ENCODE measurements around the gene DRC7.

The DRC7 gene

DNA sequence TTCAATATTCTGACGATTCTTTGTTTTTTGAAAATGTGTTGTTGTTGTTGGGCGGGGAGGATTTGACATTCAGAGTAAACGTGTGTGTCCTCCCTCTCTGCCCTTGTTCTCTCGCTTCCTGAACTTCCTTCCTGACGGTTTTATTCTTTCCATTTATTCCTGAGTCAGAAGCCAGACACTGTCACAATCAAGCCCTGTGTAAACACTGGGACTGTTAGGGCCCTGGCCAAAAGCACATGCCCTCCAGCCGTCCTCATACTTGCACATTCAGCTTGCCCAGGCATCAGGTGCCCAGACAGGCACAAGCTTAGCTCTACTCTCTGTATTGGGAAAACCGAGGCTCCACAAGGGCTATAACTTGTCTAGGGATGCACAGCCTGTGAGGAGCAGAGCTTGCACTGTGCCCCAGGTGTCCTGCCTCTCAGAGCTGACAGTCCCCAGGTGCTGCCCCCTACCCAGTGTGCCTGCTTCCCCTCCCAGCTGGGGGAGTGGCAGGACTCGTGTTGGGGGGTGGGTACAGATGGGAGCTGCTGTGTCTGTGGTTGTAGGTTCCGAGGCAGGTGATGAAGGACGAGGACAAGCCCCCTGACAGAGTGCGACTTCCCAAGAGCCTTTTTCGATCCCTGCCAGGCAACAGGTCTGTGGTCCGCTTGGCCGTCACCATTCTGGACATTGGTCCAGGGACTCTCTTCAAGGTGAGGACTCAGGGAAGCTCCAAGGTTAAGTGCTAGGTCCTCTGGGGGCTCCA lies 16.8 kb upstream of the DRC7 start:
- DNase-seq (ENCODE audit: extremely low spot score): no peak
- CTCF ChIA-PET: interaction anchor here (0.7 kb wide), 1 partner anchor 1077 kb away, joined by 3 read pairs; no protein-coding TSS in a partner anchor
- POLR2A ChIA-PET: no interaction called here
- TF ChIP-seq TARDBP (IDR thresholded peaks at IDR 0.05): no peak
- TF ChIP-seq ARNT (IDR thresholded peaks at IDR 0.05): no peak
- no peak for TF ChIP-seq ZNF384 (IDR thresholded peaks at IDR 0.05)
- TF ChIP-seq LEF1 (IDR thresholded peaks at IDR 0.05; ENCODE audit: borderline replicate concordance): no peak
- no peak for TF ChIP-seq FOXM1 (IDR thresholded peaks at IDR 0.05; ENCODE audit: borderline replicate concordance)
- TF ChIP-seq CTBP1 (IDR thresholded peaks at IDR 0.05; ENCODE audit: borderline replicate concordance): no peak
- TF ChIP-seq FOXA1 (IDR thresholded peaks at IDR 0.05): no peak
- no peak for TF ChIP-seq SP1 (IDR thresholded peaks at IDR 0.05)

DNA sequence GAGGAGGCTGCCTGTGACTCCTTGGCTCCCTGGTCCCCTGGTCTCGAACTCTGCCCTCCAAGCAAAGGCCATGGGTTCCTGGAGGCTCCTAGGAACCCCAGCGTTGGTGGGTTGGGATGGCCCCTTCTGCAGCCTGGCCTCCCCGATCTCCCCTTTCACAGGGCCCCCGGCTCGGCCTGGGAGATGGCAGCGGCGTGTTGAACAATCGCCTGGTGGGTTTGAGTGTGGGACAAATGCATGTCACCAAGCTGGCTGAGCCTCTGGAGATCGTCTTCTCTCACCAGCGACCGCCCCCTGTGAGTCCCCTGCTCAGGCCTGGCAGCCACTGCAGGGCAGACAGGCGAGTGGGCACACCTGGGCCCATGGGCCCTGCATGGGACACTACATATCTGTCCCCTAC lies 15.6 kb upstream of the DRC7 start:
- no peak for DNase-seq (ENCODE audit: extremely low spot score)
- POLR2A ChIA-PET: no interaction called here
- no peak for TF ChIP-seq BHLHE40 (IDR thresholded peaks at IDR 0.05; ENCODE audit: borderline replicate concordance)
- TF ChIP-seq FOXM1 (IDR thresholded peaks at IDR 0.05; ENCODE audit: borderline replicate concordance): no peak
- TF ChIP-seq LEF1 (IDR thresholded peaks at IDR 0.05; ENCODE audit: borderline replicate concordance): no peak
- no peak for TF ChIP-seq L3MBTL2 (conservative IDR thresholded peaks at IDR 0.05)
- TF ChIP-seq, protein P1, sequence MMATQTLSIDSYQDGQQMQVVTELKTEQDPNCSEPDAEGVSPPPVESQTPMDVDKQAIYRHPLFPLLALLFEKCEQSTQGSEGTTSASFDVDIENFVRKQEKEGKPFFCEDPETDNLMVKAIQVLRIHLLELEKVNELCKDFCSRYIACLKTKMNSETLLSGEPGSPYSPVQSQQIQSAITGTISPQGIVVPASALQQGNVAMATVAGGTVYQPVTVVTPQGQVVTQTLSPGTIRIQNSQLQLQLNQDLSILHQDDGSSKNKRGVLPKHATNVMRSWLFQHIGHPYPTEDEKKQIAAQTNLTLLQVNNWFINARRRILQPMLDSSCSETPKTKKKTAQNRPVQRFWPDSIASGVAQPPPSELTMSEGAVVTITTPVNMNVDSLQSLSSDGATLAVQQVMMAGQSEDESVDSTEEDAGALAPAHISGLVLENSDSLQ (IDR thresholded peaks at IDR 0.05): no peak
- TF ChIP-seq ARNT (IDR thresholded peaks at IDR 0.05): no peak
- no peak for TF ChIP-seq NFRKB (IDR thresholded peaks at IDR 0.05)
- TF ChIP-seq FOXA1 (IDR thresholded peaks at IDR 0.05): no peak
- no peak for TF ChIP-seq SP1 (IDR thresholded peaks at IDR 0.05)
- TF ChIP-seq SUZ12 (IDR thresholded peaks at IDR 0.05): no peak
- no peak for TF ChIP-seq TARDBP (IDR thresholded peaks at IDR 0.05)
- TF ChIP-seq ELF4 (IDR thresholded peaks at IDR 0.05): no peak
- no peak for TF ChIP-seq CTBP1 (IDR thresholded peaks at IDR 0.05; ENCODE audit: borderline replicate concordance)
- CTCF ChIA-PET: no interaction called here

DNA sequence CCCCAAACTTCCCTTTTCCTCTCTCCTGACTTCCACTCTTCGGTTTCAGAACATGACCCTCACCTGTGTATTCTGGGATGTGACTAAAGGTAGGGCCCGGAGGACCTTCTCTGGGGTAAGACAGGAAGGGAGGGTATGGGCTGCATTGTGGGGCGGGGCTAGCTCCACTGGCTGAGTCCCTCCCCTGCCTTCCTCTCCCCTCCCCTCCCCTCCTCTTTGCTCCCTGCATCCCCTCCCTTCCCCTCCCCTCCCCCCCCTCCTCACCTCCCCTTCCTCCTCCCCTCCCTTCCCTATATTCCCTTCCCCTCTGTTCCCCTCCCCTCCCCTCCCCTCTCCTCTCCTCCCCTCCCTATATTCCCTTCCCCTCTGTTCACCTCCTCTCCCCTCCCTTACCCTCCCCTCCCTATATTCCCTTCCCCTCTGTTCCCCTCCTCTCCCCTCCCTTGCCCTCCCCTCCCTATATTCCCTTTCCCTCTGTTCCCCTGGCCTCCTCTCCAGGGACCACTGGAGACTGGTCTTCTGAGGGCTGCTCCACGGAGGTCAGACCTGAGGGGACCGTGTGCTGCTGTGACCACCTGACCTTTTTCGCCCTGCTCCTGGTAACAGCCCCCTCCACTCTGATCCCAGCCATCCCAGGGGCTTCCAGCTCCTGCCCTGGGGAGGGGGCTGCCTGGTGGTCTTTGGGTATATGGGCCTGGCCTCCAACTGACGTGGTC lies 14.7 kb upstream of the DRC7 start:
- ChIA-PET POLR2A (no interaction called here), CTCF (no interaction called here)
- no peak for DNase-seq (ENCODE audit: extremely low spot score)
- TF ChIP-seq TARDBP (IDR thresholded peaks at IDR 0.05) (no peak), HDGF (IDR thresholded peaks at IDR 0.05; ENCODE audit: borderline replicate concordance) (no peak), CTBP1 (IDR thresholded peaks at IDR 0.05; ENCODE audit: borderline replicate concordance) (no peak), ELF4 (IDR thresholded peaks at IDR 0.05) (no peak), FOXM1 (IDR thresholded peaks at IDR 0.05; ENCODE audit: borderline replicate concordance) (no peak), FOXK2 (IDR thresholded peaks at IDR 0.05) (no peak), ZNF384 (IDR thresholded peaks at IDR 0.05) (no peak), LEF1 (IDR thresholded peaks at IDR 0.05; ENCODE audit: borderline replicate concordance) (no peak), NFRKB (IDR thresholded peaks at IDR 0.05) (no peak), ARNT (IDR thresholded peaks at IDR 0.05) (no peak), FOXA1 (IDR thresholded peaks at IDR 0.05) (no peak), SUZ12 (IDR thresholded peaks at IDR 0.05) (no peak)

DNA sequence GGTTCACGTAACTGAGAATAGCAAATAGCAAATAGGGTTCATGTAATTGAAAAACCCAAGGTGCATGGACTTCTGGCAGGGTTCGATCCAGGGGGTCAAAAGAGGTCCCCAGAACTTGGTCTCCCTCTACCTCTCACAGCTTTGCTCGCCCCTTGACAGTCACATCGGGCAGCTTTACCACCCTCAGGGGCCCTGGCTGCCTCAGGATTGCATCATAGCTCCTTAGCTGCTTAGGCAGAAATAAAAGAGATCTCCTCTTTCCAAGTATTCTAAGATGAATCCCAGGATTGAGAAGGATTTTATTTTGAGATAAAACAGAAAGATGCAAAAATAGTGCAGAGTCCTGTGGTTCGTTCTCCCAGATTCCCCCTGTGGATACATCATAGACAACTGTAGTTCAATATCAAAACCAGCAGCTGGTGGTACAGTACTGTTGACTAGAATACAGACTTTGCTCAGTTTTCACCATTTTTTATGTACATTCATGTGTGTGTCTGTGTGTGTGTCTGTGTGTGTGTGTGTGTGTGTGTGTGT lies 13.7 kb upstream of the DRC7 start:
- ChIA-PET CTCF (no interaction called here), POLR2A (no interaction called here)
- TF ChIP-seq FOXM1 (IDR thresholded peaks at IDR 0.05; ENCODE audit: borderline replicate concordance) (no peak), BHLHE40 (IDR thresholded peaks at IDR 0.05; ENCODE audit: borderline replicate concordance) (no peak), HDGF (IDR thresholded peaks at IDR 0.05; ENCODE audit: borderline replicate concordance) (no peak), NFRKB (IDR thresholded peaks at IDR 0.05) (no peak), ARNT (IDR thresholded peaks at IDR 0.05) (no peak), SP1 (IDR thresholded peaks at IDR 0.05) (no peak), CTBP1 (IDR thresholded peaks at IDR 0.05; ENCODE audit: borderline replicate concordance) (no peak), FOXK2 (IDR thresholded peaks at IDR 0.05) (no peak), ELF4 (IDR thresholded peaks at IDR 0.05) (no peak), TARDBP (IDR thresholded peaks at IDR 0.05) (no peak), SUZ12 (IDR thresholded peaks at IDR 0.05) (no peak), FOXA1 (IDR thresholded peaks at IDR 0.05) (no peak)
- TF ChIP-seq, protein P1 (IDR thresholded peaks at IDR 0.05): no peak
- DNase-seq (ENCODE audit: extremely low spot score): no peak

DNA sequence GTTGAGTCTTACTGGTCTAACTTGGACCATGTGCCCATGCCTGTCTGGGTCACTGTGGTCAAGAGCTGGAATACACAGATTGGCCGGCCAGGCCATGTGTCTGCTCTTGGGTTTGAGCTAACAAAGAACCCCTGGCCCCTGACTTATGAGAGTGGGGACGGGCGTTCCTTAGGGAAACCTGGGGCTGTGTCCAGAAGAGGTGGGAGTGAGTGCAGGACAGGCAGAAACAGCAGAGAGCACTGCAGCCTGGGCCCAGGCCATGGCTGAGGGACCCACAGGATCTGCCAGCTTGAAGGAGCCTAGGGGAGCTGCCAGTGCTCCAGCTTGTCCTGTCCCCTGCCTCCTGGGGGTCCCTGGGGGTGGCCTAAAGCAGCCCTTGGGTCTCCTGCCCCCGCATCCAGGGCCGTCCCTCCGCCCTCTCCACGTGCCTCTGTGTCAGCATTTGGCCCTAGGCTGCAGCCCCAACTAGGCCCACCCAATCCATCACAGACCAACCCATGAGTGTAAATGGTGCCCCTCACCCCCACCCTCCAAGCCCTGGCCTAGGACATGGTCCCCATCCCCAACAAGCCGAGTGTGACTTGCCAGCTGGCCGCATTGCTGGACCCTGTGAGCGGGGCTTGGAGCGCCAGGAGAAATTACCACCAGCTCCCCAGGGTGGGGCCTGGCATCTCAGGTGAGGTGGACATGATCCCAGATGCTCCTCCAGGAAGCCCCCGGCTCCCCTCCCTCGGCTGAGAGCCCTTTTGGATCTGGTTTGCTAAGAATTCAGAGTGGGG lies 12.5 kb upstream of the DRC7 start:
- CTCF ChIA-PET: no interaction called here
- POLR2A ChIA-PET: no interaction called here
- DNase-seq (ENCODE audit: extremely low spot score): no peak
- TF ChIP-seq SP1 (IDR thresholded peaks at IDR 0.05): no peak
- TF ChIP-seq, protein P1 (IDR thresholded peaks at IDR 0.05): no peak
- TF ChIP-seq NFRKB (IDR thresholded peaks at IDR 0.05): no peak
- TF ChIP-seq ZNF384 (IDR thresholded peaks at IDR 0.05): no peak
- no peak for TF ChIP-seq HDGF (IDR thresholded peaks at IDR 0.05; ENCODE audit: borderline replicate concordance)
- no peak for TF ChIP-seq L3MBTL2 (conservative IDR thresholded peaks at IDR 0.05)
- no peak for TF ChIP-seq CTBP1 (IDR thresholded peaks at IDR 0.05; ENCODE audit: borderline replicate concordance)
- no peak for TF ChIP-seq SUZ12 (IDR thresholded peaks at IDR 0.05)
